H1 (cell line): ENCODE data around the gene PRRC2A. TPM values are rescaled to one million over a fixed set of nuclear protein-coding genes. Genes with fewer than 3 reads are reported as not detected.

Experiments used
- CHD7 ChIP-seq: fragments of 300-600 bp; sonication (generic); IDR thresholded peaks from 2 replicates; pipeline ENCODE4 v1.7.1; 2012; ENCODE audit warnings: low read length, moderate library complexity, mild to moderate bottlenecking, inconsistent platforms; ENCODE audit not compliant: insufficient replicate concordance
- CTCF ChIP-seq, 3 experiments: IDR thresholded peaks; 1 replicate in 2 of 3; 2 replicates in 1 of 3; pipeline versions ENCODE4 v1.5.1 to v1.6.1; 2011; ENCODE audit warnings: low read length in 3 of 3, mild to moderate bottlenecking in 3 of 3, inconsistent platforms in 2 of 3, low read depth in 1 of 3, moderate library complexity in 1 of 3; ENCODE audit not compliant: insufficient read depth in 1 of 3; ENCODE audit errors: control extremely low read depth in 1 of 3
- FOSL1 ChIP-seq: IDR thresholded peaks from 2 replicates; pipeline ENCODE4 v1.6.1; 2011; ENCODE audit warnings: mild to moderate bottlenecking, low read depth, low read length, moderate library complexity; ENCODE audit not compliant: insufficient read depth
- KDM5A ChIP-seq: fragments of 200-600 bp; IDR thresholded peaks from 2 replicates; pipeline ENCODE4 v1.7.1; 2012; ENCODE audit warnings: mild to moderate bottlenecking, low read length, inconsistent platforms, mixed read lengths
- POLR2AphosphoS5 ChIP-seq: IDR thresholded peaks from 2 replicates; pipeline ENCODE4 v1.6.1; 2011; ENCODE audit warnings: low read depth, low read length
- RBBP5 ChIP-seq: IDR thresholded peaks from 2 replicates; pipeline ENCODE4 v1.7.1; 2012; ENCODE audit warnings: low read depth, mild to moderate bottlenecking, inconsistent platforms, low read length, moderate library complexity, borderline replicate concordance
- RFX5 ChIP-seq: IDR thresholded peaks from 2 replicates; pipeline ENCODE4 v1.6.1; 2011; ENCODE audit warnings: low read depth, low read length, improper control_type of control experiment, borderline replicate concordance
- SAP30 ChIP-seq: fragments of 300-600 bp; sonication (generic); IDR thresholded peaks from 2 replicates; pipeline ENCODE4 v1.7.1; 2012; ENCODE audit warnings: low read length, moderate library complexity, mild to moderate bottlenecking, inconsistent platforms; ENCODE audit not compliant: insufficient read depth, insufficient replicate concordance
- TCF12 ChIP-seq: IDR thresholded peaks from 2 replicates; pipeline ENCODE4 v1.6.1; 2011; ENCODE audit warnings: low read depth, mild to moderate bottlenecking, low read length
- polyA plus RNA-seq, 7 experiments: library from polyadenylated mRNA; depleted of rRNA in 3 of 7; stranded (reverse) in 5 of 7; unstranded in 2 of 7; fragments of >200 nt in 5 of 7; fragments of 200-250 nt in 2 of 7; gene quantifications; 1 replicate in 5 of 7; 2 replicates in 1 of 7; 4 replicates in 1 of 7; pipeline versions ENCODE4 v1.2.1 to v1.2.3, GENCODE V29; 2011 to 2013; ENCODE audit warnings: missing spikeins in 2 of 7, mixed read lengths in 2 of 7
- total RNA-seq: library from RNA; stranded (reverse); fragmentation: NEBNext Ultra II Directional; extraction: Animal tissue kit (Norgen Biotek cat#: 25700); gene quantifications from 2 replicates; pipeline ENCODE4 v1.2.1, GENCODE V29; 2021

The PRRC2A gene
- total and polyA plus RNA-seq, 2 of the 8 experiments (the other 6 are each of a cell fraction or from before 2014, with no cell fraction given), result 118 to 300 TPM

GRCh38 chr6:31610968-31611367 is 9.5 kb upstream of the PRRC2A start (continued):
- no peak for TF ChIP-seq CHD7
- TF ChIP-seq RFX5, result no peak
- no peak for TF ChIP-seq KDM5A
- no peak for TF ChIP-seq SAP30
- no peak for TF ChIP-seq TCF12
- no peak for TF ChIP-seq RBBP5
- TF ChIP-seq POLR2AphosphoS5, result no peak
- TF ChIP-seq FOSL1, result no peak
- TF ChIP-seq CTCF (IDR thresholded peaks at IDR 0.05; ENCODE audit: control extremely low read depth in 1 of 3, insufficient read depth in 1 of 3, low read depth in 1 of 3, low read length in 3 of 3), result no peak
